Right lobe of liver (tissue), 6 donors: Measurements from ENCODE around the gene FKBP10. TPM values are rescaled to one million over a fixed set of nuclear protein-coding genes. Genes with fewer than 3 reads are reported as not detected.

Experiments
- ATAC-seq, 4 donors: fragments of 200-7000 bp; cut with Tn5 transposase; one replicate each; pipeline ENCODE4 v1.9.1; 2020; ENCODE audit warnings: mild to moderate bottlenecking in 4 of 4, moderate library complexity in 4 of 4
- DNase-seq, 3 donors: peaks; one replicate each; pipeline ENCODE4 v3.0.0-alpha.2; 2020
- H3K27ac ChIP-seq, 3 donors: fragments of 200-600 bp; one replicate each; pipeline ENCODE4 v1.8.0; 2022
- H3K27me3 ChIP-seq, 2 donors: fragments of 200-600 bp; one replicate each; pipeline ENCODE4 v1.8.0; 2022
- H3K36me3 ChIP-seq, 4 donors: fragments of 200-600 bp; sonication (generic) in 1 of 4; one replicate each; pipeline versions ENCODE4 v1.5.1 to v1.8.0; 2017 to 2022; ENCODE audit warnings: control low read depth in 1 of 4
- H3K4me1 ChIP-seq, 4 donors: fragments of 200-600 bp; sonication (generic) in 1 of 4; one replicate each; pipeline versions ENCODE4 v1.5.1 to v1.8.0; 2017 to 2022; ENCODE audit warnings: control low read depth in 1 of 4
- H3K4me3 ChIP-seq, 3 donors: fragments of 200-600 bp; one replicate each; pipeline ENCODE4 v1.8.0; 2022
- H3K9me3 ChIP-seq, 4 donors: fragments of 200-600 bp; sonication (generic) in 1 of 4; one replicate each; pipeline versions ENCODE4 v1.5.1 to v1.8.0; 2017 to 2022; ENCODE audit warnings: control low read depth in 1 of 4
- POLR2A ChIP-seq: fragments of 450-650 bp; IDR thresholded peaks from one replicate; pipeline ENCODE4 v1.6.1; 2017; ENCODE audit warnings: antibody characterized with exemption, mild to moderate bottlenecking
- WGBS: methylation state at CpG from one replicate; pipeline ENCODE4 v1.1.6; 2018; ENCODE audit warnings: low coverage, low lambda C conversion rate; ENCODE audit not compliant: insufficient coverage; ENCODE audit errors: missing lambda C conversion rate; 5-methylcytosine and 5-hydroxymethylcytosine counted together
- intact Hi-C, 2 donors: fragments of 100-400 bp; cut with DNase I; formaldehyde crosslinking; loops; one replicate each; pipeline versions ENCODE4 v1.11.2 to v1.14.1; 2022
- small RNA-seq, 2 experiments: library from RNA; depleted of rRNA; stranded (forward); fragments of <200 nt; gene quantifications; one replicate each; pipeline ENCODE3, GENCODE V24; 2016
- total RNA-seq, 6 experiments: library from RNA; depleted of rRNA in 2 of 6; stranded (reverse); fragments of >200 nt in 2 of 6; fragmentation: NEBNext Ultra II Directional in 3 of 6; extraction: Animal tissue kit (Norgen Biotek cat#: 25700) in 3 of 6; gene quantifications; one replicate each; pipeline versions ENCODE4 v1.1.0 to v1.2.4, GENCODE V29; 2016 to 2023
- TF ChIP-seq, protein P1 (sequence below), 4 donors: fragments of 200-600 bp in 3 of 4; fragments of 450-650 bp in 1 of 4; IDR thresholded peaks; one replicate each; pipeline versions ENCODE4 v1.5.1 to v1.8.0; 2016 to 2022; ENCODE audit warnings: antibody characterized with exemption in 4 of 4, mild to moderate bottlenecking in 2 of 4
- donor health status: DM: no; HTN: yes; CAD: no.
- donor health status: DM: no; HTN: no; CAD: no.
- donor health status: DM: no; HTN: no; CAD: no.
- donor health status: DM: no; HTN: yes; CAD: no.
- donor health status: DM: no; HTN: yes; CAD: no.

Gene FKBP10
- total RNA-seq, 6 experiments from 2014 or later = 2.4 to 5.1 (median 4.0) TPM

DNA sequence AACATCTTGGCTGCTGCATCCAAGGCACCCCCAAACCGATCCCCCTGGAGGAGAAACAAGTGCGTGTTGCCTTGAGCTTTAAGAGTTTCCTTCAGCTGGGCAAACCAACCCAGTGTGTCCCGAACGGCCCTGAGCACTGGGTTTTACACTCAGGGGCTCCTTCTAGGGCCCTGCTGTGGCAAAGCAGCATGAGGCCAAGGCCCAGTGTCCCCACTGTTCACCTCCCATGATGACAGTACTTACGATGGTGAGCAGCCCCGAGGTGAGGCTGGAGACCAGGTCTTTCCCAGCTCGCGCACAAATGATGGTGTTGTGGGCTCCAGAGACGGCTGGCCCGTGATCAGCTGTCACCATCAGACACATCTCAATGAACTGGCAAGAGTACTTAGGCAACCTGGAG is 59.0 kb downstream of the FKBP10 start:
- intact Hi-C loops = no loop called here

More for the DNA sequence above, 59.0 kb downstream of the FKBP10 start:
- H3K9me3 ChIP-seq = no peaks in the 10 kb centered on the region
- H3K36me3 ChIP-seq = peaks cover 0 to 19% (median 3%) of the 10 kb centered on the region in 4 donors
- no peak for ATAC-seq
- 100% methylated on average over 7 of the region's 10 CpGs for WGBS
- H3K4me3 ChIP-seq = no peak overlapping the region
- no peaks in the 10 kb centered on the region for H3K27me3 ChIP-seq
- DNase-seq = no peak
- no peak for TF ChIP-seq POLR2A
- TF ChIP-seq, protein P1, sequence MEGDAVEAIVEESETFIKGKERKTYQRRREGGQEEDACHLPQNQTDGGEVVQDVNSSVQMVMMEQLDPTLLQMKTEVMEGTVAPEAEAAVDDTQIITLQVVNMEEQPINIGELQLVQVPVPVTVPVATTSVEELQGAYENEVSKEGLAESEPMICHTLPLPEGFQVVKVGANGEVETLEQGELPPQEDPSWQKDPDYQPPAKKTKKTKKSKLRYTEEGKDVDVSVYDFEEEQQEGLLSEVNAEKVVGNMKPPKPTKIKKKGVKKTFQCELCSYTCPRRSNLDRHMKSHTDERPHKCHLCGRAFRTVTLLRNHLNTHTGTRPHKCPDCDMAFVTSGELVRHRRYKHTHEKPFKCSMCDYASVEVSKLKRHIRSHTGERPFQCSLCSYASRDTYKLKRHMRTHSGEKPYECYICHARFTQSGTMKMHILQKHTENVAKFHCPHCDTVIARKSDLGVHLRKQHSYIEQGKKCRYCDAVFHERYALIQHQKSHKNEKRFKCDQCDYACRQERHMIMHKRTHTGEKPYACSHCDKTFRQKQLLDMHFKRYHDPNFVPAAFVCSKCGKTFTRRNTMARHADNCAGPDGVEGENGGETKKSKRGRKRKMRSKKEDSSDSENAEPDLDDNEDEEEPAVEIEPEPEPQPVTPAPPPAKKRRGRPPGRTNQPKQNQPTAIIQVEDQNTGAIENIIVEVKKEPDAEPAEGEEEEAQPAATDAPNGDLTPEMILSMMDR (IDR thresholded peaks at IDR 0.05) = no peak
- H3K4me1 ChIP-seq = peaks cover 0 to 47% (median 24%) of the 10 kb centered on the region in 4 donors
- no peak overlapping the region for H3K27ac ChIP-seq

Small RNA genes lying within 50 kb of the gene (small RNA-seq; reads per million reads assigned to genes)
- 0 reads per million in 2 experiments for gene AC125257.2

Other genes with a start within 250 kb of the FKBP10 start
- gene KRT9, start 240.9 kb upstream of the FKBP10 start, total RNA-seq = not detected
- gene KRT14, start 226.1 kb upstream of the FKBP10 start, total RNA-seq = under 1 TPM in 1 of 6 experiments, not detected in 5; 0.24 TPM
- not detected for gene KRT16, start 200.2 kb upstream of the FKBP10 start, total RNA-seq
- not detected for gene KRT17, start 188.4 kb upstream of the FKBP10 start, total RNA-seq
- 100 to 1,000 TPM; 284 to 454 (median 404) TPM for gene EIF1, start 124.1 kb upstream of the FKBP10 start, total RNA-seq
- gene GAST, start 100.7 kb upstream of the FKBP10 start, total RNA-seq = not detected
- gene HAP1, start 78.4 kb upstream of the FKBP10 start, total RNA-seq = under 1 TPM in 3 of 6 experiments, not detected in 3; 0.07 to 0.10 (median 0.07) TPM
- 10 to 100 TPM; 54.3 to 74.8 (median 65.7) TPM for gene JUP, start 26.3 kb upstream of the FKBP10 start, total RNA-seq
- gene P3H4, start 1.1 kb upstream of the FKBP10 start, total RNA-seq = 1 to 10 TPM; 1.8 to 3.8 (median 2.8) TPM
- 10 to 100 TPM; 19.9 to 30.7 (median 23.1) TPM for gene NT5C3B, start 23.2 kb downstream of the FKBP10 start, total RNA-seq
- not detected for gene KLHL10, start 24.8 kb downstream of the FKBP10 start, total RNA-seq
- 1 to 10 TPM; 2.9 to 7.0 (median 5.7) TPM for gene KLHL11, start 52.4 kb downstream of the FKBP10 start, total RNA-seq
- 10 to 100 TPM; 16.6 to 95.9 (median 33.6) TPM for gene ACLY, start 105.9 kb downstream of the FKBP10 start, total RNA-seq
- gene ODAD4, start 117.6 kb downstream of the FKBP10 start, total RNA-seq = under 1 TPM in 3 of 6 experiments, not detected in 3; 0.12 to 0.13 (median 0.12) TPM
- gene CNP, start 153.8 kb downstream of the FKBP10 start, total RNA-seq = 10 to 100 TPM; 30.1 to 42.7 (median 33.0) TPM
- 10 to 100 TPM; 32.7 to 40.3 (median 35.2) TPM for gene DNAJC7, start 204.4 kb downstream of the FKBP10 start, total RNA-seq
- 10 to 100 TPM; 11.1 to 27.0 (median 12.3) TPM for gene NKIRAS2, start 207.1 kb downstream of the FKBP10 start, total RNA-seq
- under 1 TPM; 0.06 to 0.42 (median 0.12) TPM for gene C17orf113, start 237.6 kb downstream of the FKBP10 start, total RNA-seq